PFSK-1 (cell line): ENCODE data around the gene PNMT.

Source experiments
- FOXP2 ChIP-seq: optimal IDR thresholded peaks from 2 replicates; pipeline ENCODE3; 2011; ENCODE audit warnings: borderline replicate concordance, control low read depth, inconsistent platforms; ENCODE audit not compliant: insufficient read depth; ENCODE audit errors: extremely low read length, extremely low read depth
- POLR2AphosphoS5 ChIP-seq: IDR thresholded peaks from 2 replicates; pipeline ENCODE4 v1.6.1; 2012; ENCODE audit warnings: low read depth, mild to moderate bottlenecking, control low read depth, low read length, moderate library complexity
- REST ChIP-seq, 2 experiments: IDR thresholded peaks; 2 replicates each; pipeline versions ENCODE4 v1.6.1 to v1.8.0; 2011 to 2012; ENCODE audit warnings: low read depth in 2 of 2, low read length in 2 of 2, control low read depth in 1 of 2, inconsistent platforms in 1 of 2, mild to moderate bottlenecking in 1 of 2, moderate library complexity in 1 of 2; ENCODE audit not compliant: insufficient read depth in 1 of 2
- SIN3A ChIP-seq: IDR thresholded peaks from 2 replicates; pipeline ENCODE4 v1.6.1; 2012; ENCODE audit warnings: mild to moderate bottlenecking, low read length, moderate library complexity, borderline replicate concordance; ENCODE audit not compliant: insufficient read depth
- TAF1 ChIP-seq: IDR thresholded peaks from 2 replicates; pipeline ENCODE4 v1.6.1; 2012; ENCODE audit warnings: low read length, control low read depth, borderline replicate concordance; ENCODE audit not compliant: insufficient read depth

The PNMT gene

GRCh38 chr17:39716879-39717536, 48.8 kb downstream of the PNMT start:
- TF ChIP-seq POLR2AphosphoS5 (no peak), FOXP2 (no peak)

- TF ChIP-seq POLR2AphosphoS5 (no peak), SIN3A (no peak), REST (IDR thresholded peaks at IDR 0.05; ENCODE audit: insufficient read depth in 1 of 2, low read depth in 2 of 2, low read length in 2 of 2) (no peak), FOXP2 (no peak), TAF1 (no peak)
These were observed 49.4 kb downstream of the PNMT start for GRCh38 chr17:39717660-39718059.

GRCh38 chr17:39719563-39720355, 51.5 kb downstream of the PNMT start:
- TF ChIP-seq REST (IDR thresholded peaks at IDR 0.05; ENCODE audit: insufficient read depth in 1 of 2, low read depth in 2 of 2, low read length in 2 of 2) (no peak), FOXP2 (no peak), POLR2AphosphoS5 (no peak), SIN3A (no peak), TAF1 (no peak)
